ENCODE results near the gene P2RX1.
A peak's percentile ranks its signal among the peaks of the same experiment; 100 is the strongest.

DNA sequence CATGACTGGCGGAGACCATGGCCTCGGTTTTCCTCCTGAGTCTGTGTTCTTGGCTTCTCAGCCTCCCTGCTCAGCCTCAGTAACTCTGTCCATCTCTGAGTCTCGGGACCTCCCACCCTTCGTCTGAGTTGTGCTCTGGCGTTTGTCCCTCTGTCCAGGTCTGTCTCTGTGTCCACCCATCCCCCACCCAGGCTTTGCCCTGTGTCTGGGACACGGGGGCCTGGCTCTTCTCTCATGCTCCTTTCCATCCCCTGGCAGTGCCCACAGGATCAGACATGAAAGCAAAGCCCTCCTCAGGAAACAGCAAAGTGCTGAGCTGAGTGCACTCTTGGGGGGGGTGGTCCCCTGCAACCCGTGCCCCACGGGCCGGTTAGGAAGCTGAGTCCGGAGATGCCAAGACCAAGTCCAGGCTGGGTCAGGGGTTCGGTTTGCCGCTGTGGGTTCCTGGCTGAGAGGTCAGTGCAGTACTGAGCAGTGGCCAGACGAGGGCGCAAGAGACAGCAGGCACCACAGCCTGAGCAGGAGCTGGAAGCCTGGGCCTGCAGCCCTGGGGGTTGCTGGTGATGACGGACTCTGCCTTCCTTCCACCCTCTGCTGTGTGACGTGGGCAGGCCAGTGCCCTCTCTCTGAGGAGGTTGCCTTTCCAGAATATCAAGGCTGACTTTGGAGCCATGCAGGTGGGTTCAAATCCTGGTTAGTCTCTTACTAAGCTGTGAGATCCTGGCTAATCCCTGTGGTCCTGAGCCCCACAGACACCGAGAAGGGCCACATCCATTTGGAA is 2.5 kb downstream of the P2RX1 start:
- TF ChIP-seq, protein P1, sequence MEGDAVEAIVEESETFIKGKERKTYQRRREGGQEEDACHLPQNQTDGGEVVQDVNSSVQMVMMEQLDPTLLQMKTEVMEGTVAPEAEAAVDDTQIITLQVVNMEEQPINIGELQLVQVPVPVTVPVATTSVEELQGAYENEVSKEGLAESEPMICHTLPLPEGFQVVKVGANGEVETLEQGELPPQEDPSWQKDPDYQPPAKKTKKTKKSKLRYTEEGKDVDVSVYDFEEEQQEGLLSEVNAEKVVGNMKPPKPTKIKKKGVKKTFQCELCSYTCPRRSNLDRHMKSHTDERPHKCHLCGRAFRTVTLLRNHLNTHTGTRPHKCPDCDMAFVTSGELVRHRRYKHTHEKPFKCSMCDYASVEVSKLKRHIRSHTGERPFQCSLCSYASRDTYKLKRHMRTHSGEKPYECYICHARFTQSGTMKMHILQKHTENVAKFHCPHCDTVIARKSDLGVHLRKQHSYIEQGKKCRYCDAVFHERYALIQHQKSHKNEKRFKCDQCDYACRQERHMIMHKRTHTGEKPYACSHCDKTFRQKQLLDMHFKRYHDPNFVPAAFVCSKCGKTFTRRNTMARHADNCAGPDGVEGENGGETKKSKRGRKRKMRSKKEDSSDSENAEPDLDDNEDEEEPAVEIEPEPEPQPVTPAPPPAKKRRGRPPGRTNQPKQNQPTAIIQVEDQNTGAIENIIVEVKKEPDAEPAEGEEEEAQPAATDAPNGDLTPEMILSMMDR (IDR thresholded peaks at IDR 0.05) = peak; percentile 93 to 97 (median 94)
- TF ChIP-seq POLR2A (IDR thresholded peaks at IDR 0.05) = no peak
- TF ChIP-seq EP300 (IDR thresholded peaks at IDR 0.05) = no peak
